HepG2 (cell line): ENCODE data around the gene ZSWIM5.

Experiments
- ZNF12 ChIP-seq: sonication (generic); formaldehyde crosslinking; IDR thresholded peaks from 2 replicates; pipeline ENCODE4 v1.5.0; 2020; ENCODE audit warnings: missing genetic modification reagents
- TF ChIP-seq, protein P1 (sequence below): sonication (generic); formaldehyde crosslinking; IDR thresholded peaks from 2 replicates; pipeline ENCODE4 v1.5.0; 2020; ENCODE audit warnings: mild to moderate bottlenecking, missing genetic modification reagents, moderate library complexity

DNA sequence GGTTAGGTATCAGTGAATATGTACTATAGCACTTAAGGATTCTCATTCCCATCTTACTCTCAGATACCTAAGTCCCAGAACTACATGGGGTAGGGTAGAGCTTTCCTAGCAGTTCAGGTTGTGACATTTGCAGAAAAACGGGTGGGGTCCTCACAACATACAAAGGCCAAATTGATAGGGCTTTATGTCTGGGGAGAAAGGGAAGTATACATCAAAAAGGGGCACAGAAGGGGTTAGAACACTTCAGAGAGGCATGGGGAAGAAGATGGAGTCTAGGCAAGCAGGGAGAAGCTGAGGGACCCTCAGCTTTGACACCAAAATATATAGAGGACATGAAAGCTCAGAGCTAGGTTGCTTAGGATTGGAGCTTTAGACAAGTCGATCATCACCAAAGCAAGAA, 190.7 kb downstream of the ZSWIM5 start:
- TF ChIP-seq ZNF12, result no peak
- TF ChIP-seq, protein P1, sequence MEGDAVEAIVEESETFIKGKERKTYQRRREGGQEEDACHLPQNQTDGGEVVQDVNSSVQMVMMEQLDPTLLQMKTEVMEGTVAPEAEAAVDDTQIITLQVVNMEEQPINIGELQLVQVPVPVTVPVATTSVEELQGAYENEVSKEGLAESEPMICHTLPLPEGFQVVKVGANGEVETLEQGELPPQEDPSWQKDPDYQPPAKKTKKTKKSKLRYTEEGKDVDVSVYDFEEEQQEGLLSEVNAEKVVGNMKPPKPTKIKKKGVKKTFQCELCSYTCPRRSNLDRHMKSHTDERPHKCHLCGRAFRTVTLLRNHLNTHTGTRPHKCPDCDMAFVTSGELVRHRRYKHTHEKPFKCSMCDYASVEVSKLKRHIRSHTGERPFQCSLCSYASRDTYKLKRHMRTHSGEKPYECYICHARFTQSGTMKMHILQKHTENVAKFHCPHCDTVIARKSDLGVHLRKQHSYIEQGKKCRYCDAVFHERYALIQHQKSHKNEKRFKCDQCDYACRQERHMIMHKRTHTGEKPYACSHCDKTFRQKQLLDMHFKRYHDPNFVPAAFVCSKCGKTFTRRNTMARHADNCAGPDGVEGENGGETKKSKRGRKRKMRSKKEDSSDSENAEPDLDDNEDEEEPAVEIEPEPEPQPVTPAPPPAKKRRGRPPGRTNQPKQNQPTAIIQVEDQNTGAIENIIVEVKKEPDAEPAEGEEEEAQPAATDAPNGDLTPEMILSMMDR (CRISPR knock-in tag), result no peak
